ENCODE measurements around the gene CHRNB2.

DNA sequence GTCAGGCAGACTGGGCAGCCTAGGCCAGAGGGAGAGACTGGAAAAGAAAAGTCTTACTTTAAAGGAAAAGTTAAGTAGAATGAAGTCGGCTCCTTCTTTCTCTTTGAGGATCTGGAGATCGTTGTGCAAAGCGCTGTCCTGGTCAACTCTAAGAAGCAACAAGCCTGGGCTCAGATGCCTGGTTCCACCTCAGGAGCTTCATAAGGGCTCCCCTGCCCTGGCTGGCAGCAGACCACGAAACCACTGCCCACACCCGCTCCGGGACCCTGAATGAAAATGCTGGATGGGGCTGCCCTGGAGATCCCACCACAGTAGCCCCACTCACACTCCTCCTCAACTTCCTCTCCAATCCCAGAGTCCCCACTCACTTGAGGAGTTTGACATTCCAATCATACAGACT, 15.5 kb upstream of the CHRNB2 start:
- no peak for TF ChIP-seq SPI1 (IDR thresholded peaks at IDR 0.05; ENCODE audit: low read depth, low read length)
- TF ChIP-seq POLR2AphosphoS5 (IDR thresholded peaks at IDR 0.05; ENCODE audit: low read depth, low read length): no peak
- TF ChIP-seq POLR2A (IDR thresholded peaks at IDR 0.05; ENCODE audit: low read depth, low read length): no peak
- TF ChIP-seq TAF1 (IDR thresholded peaks at IDR 0.05; ENCODE audit: low read depth, low read length): no peak
- no peak for TF ChIP-seq POU2F2 (IDR thresholded peaks at IDR 0.05; ENCODE audit: low read depth, low read length)
- no peak for TF ChIP-seq PAX5 (IDR thresholded peaks at IDR 0.05; ENCODE audit: insufficient read depth, low read length, severe bottlenecking)
